WI38 (cell line): ENCODE results near the gene ZNF800.

Source experiments
- H3K4me3 ChIP-seq: 2 replicates; pipeline ENCODE4 v1.5.1; 2011; ENCODE audit warnings: low read depth, mild to moderate bottlenecking, control low read depth, low read length
- TF ChIP-seq, protein P1 (sequence below): IDR thresholded peaks from 2 replicates; pipeline ENCODE4 v1.5.1; 2012; ENCODE audit warnings: low read depth, mild to moderate bottlenecking, control low read depth, low read length

The ZNF800 gene

DNA sequence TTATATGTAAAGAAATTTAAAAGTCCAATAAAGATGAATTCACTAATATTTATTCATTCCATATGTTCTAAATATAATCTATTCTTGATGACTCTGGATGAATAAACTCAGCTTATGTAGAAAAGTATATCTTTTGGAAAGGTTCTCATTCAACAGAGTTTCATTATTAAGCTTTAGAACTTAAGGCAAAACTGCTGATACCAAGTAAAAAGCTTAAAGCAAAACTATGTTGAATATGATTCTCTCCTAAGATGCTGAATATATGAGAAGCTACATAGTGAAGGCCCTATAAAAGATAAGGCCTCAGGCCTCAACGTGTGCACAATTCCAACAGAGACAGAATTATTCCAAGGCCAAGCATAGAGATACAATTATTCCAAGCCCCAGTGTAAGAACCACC lies 30.8 kb downstream of the ZNF800 start:
- no peak overlapping the region for H3K4me3 ChIP-seq
- TF ChIP-seq, protein P1, sequence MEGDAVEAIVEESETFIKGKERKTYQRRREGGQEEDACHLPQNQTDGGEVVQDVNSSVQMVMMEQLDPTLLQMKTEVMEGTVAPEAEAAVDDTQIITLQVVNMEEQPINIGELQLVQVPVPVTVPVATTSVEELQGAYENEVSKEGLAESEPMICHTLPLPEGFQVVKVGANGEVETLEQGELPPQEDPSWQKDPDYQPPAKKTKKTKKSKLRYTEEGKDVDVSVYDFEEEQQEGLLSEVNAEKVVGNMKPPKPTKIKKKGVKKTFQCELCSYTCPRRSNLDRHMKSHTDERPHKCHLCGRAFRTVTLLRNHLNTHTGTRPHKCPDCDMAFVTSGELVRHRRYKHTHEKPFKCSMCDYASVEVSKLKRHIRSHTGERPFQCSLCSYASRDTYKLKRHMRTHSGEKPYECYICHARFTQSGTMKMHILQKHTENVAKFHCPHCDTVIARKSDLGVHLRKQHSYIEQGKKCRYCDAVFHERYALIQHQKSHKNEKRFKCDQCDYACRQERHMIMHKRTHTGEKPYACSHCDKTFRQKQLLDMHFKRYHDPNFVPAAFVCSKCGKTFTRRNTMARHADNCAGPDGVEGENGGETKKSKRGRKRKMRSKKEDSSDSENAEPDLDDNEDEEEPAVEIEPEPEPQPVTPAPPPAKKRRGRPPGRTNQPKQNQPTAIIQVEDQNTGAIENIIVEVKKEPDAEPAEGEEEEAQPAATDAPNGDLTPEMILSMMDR, result no peak

DNA sequence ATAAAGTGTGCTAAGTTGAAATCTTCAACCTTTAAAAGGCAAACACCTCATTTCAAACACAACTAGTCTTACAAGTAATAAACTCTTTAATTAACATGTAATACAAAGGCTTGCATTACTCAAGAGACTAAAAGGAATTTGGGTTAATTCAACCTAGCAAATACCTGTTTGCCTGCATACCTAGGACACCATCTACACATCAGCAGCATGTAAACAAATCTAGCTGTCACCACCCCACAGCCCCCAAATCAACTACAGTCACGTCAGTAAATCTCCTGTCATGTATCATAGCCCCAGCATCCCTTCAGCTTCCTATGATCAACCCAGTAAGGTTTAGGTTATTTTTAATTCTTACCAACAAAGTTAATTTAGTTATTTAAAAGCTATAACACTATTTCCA lies 33.5 kb downstream of the ZNF800 start:
- TF ChIP-seq, protein P1, result no peak
- H3K4me3 ChIP-seq, result no peak overlapping the region

DNA sequence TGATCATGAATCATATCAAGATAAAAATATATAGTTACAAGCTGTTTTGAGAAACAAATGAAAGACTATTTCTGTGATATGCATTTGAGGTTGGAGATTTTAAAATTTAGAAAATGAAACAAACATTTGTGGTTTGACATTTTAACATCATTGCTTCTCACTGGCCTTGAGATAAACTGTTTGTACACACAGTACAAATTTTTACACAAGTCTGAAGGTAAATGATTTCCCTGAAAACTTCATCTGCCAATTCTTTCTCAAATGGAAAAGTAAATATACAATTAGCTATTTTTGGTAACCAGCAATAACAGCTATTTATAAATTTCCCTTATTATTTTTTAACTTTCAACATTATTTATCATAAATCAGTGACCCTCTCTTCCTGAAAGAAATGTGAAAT lies 38.6 kb downstream of the ZNF800 start:
- no peak overlapping the region for H3K4me3 ChIP-seq
- TF ChIP-seq, protein P1, result no peak

DNA sequence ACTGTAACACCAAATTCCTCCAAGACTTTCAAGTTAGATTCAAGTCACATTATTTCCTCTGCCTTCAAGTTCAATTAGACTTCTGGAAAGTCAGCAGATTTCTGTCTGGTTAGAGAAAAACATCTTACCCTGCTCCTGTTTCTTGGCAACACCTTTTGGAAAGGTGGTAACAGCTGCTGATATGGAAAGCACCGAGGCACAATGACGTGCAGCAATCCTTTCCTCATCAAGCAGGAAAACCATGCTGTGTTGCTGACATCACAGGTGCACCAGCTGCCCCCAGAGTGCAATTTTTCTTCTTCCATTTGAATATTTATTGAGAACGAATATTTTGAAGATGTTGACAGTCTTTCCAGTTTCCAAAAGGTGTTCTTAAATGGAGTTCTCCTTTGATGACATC lies 41.9 kb downstream of the ZNF800 start:
- H3K4me3 ChIP-seq, result no peak overlapping the region
- TF ChIP-seq, protein P1, result no peak

DNA sequence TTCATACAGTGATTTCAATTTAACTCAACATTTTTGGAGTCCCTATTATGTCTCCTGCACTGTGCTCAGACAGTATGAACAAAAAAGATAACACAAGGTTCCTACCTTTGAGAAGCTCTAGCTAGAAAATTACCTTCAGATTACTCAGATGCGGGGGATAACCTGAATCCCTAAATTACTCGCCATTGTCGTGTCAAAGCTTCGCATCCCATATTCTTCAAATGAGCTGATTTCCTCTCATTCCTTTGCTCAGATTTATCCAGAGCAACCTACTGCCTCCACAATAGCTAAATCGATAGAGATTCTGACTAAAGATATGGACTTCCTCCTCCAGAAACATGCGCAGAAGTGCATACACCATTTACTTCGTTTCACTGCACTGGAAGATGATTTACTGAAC lies 42.6 kb downstream of the ZNF800 start:
- TF ChIP-seq, protein P1, result no peak
- H3K4me3 ChIP-seq, result no peak overlapping the region

DNA sequence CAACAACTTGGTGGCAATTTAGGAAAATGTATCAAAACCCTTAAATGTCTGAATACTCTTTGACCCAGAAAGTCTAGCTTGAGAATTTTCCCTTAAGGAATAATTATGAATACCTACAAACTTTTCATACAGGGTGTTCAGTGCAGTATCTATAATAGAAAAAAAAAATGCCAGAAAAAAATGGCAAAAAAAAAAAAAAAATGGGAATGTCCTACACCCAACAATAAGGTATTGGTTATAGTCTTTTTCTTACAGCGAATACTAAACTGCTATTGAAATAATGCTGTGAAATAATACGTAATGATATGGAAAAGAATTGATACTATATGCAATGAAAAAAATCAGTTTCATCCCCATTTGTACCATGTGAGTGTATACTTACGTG lies 44.3 kb downstream of the ZNF800 start:
- H3K4me3 ChIP-seq, result peak overlapping the region; percentile 49
- TF ChIP-seq, protein P1, result no peak

DNA sequence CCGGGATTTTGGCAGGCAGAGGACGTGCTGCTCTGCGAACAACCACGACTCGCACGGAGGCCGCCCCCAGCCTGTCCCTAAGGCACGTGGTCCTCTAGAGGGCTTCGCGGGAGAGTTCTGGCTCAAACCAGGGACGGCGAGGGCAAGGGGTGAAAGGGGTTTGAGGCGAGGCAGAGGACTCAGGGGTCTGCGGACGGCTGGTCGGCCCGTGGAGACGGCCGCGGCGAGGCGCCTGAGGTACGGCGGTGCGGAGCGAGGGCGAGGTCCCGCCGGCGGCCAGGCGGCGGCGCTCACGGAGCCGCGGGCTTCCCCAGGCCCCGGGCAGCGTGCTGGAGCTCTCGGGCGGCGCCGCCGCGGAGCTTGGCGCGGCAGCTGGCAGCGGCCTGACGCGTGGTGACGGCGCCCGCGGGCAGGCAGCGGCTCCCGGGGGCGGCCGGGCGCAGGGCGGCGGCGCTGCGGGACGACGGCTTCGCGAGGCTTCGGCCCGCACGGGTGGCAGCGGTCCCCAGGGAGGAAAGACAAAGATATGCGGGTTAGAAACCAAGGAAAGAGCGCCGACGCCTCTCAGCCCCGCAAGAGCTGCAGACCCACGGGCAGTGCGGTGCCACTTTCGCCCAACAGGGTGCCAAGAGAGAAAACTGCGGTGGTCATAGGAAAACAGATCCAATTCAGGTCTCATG lies 44.8 kb downstream of the ZNF800 start:
- TF ChIP-seq, protein P1, result peak; percentile 15; the same call in 1 of the 2 replicates
- peak overlapping the region; percentile 49 for H3K4me3 ChIP-seq
